A549 (cell line): Measurements from ENCODE around the gene HELZ2. TPM values are rescaled to one million over a fixed set of nuclear protein-coding genes. Genes with fewer than 3 reads are reported as not detected.

Source experiments
- ATAC-seq, 2 experiments: fragments of 200-7000 bp in 1 of 2; fragments of >200 bp in 1 of 2; cut with Nextera tagmentation in 1 of 2; cut with Tn5 transposase in 1 of 2; 3 replicates each; pipeline versions ENCODE4 v1.8.0 to v1.9.1; 2018 to 2020; ENCODE audit warnings: mild to moderate bottlenecking in 1 of 2, moderate library complexity in 1 of 2
- CTCF ChIA-PET: fragments of 300-600 bp; sonication (Branson Sonifier 250); formaldehyde crosslinking; extraction: SDS; loops from one replicate; lab custom pipeline; 2021; ENCODE audit warnings: antibody characterized with exemption, inconsistent platforms; lab: Yijun Ruan, JAX
- POLR2A ChIA-PET: fragments of 350-600 bp; formaldehyde crosslinking; extraction: SDS; loops from one replicate; lab custom pipeline; 2021; ENCODE audit warnings: antibody characterized with exemption, inconsistent platforms; lab: Yijun Ruan, JAX
- DNase-seq, 2 experiments: peaks; one replicate each; pipeline versions ENCODE4 v3.0.0 to v3.0.0-alpha.2; 2011 to 2016; ENCODE audit warnings: low read depth in 1 of 2, low spot score in 1 of 2
- FAIRE-seq: peaks from 2 replicates; lab custom pipeline; 2011; peaks lifted over from hg19 to GRCh38; lab: Jason Lieb, UNC
- H3K27ac ChIP-seq, 2 experiments: fragments of >200 bp; sonication (Bioruptor Twin); formaldehyde crosslinking; 3 replicates each; pipeline ENCODE4 v1.5.1; 2016 to 2017
- H3K4me1 ChIP-seq: fragments of >200 bp; sonication (Bioruptor Twin); formaldehyde crosslinking; 3 replicates; pipeline ENCODE4 v1.6.1; 2016
- H3K4me2 ChIP-seq: fragments of >200 bp; sonication (Bioruptor Twin); formaldehyde crosslinking; 3 replicates; pipeline ENCODE4 v1.6.1; 2016
- H3K4me3 ChIP-seq: fragments of >200 bp; sonication (Bioruptor Twin); formaldehyde crosslinking; 3 replicates; pipeline ENCODE4 v1.5.1; 2016
- H3K9me3 ChIP-seq: fragments of >200 bp; sonication (Bioruptor Twin); formaldehyde crosslinking; 3 replicates; pipeline ENCODE4 v1.6.1; 2016
- ATOH8 ChIP-seq: fragments of 250-450 bp; sonication (Bioruptor Pico); IDR thresholded peaks from 2 replicates; pipeline ENCODE4 v1.5.0; 2020; ENCODE audit warnings: low read depth, mild to moderate bottlenecking, moderate library complexity
- CEBPB ChIP-seq, 2 experiments: fragments of >200 bp in 1 of 2; sonication (Bioruptor Twin) in 1 of 2; formaldehyde crosslinking in 1 of 2; IDR thresholded peaks; 2 replicates each; pipeline ENCODE4 v1.6.1; 2012 to 2016
- CTCF ChIP-seq: fragments of >200 bp; sonication (Bioruptor Twin); formaldehyde crosslinking; IDR thresholded peaks from 3 replicates; pipeline ENCODE4 v1.5.1; 2016
- EHMT2 ChIP-seq: fragments of 200-600 bp; sonication (generic); IDR thresholded peaks from 2 replicates; pipeline ENCODE4 v1.6.1; 2016; ENCODE audit warnings: antibody characterized with exemption, low read depth, mild to moderate bottlenecking, moderate library complexity
- EP300 ChIP-seq, 2 experiments: fragments of >200 bp; sonication (Bioruptor Twin); formaldehyde crosslinking; IDR thresholded peaks; 2 replicates in 1 of 2; 3 replicates in 1 of 2; pipeline ENCODE4 v1.6.1; 2016 to 2017
- ESRRA ChIP-seq: fragments of 150-350 bp; IDR thresholded peaks from 2 replicates; pipeline ENCODE4 v1.6.1; 2014; ENCODE audit warnings: mild to moderate bottlenecking, low read length, borderline replicate concordance
- FOSB ChIP-seq: fragments of 250-450 bp; sonication (Bioruptor Pico); IDR thresholded peaks from 2 replicates; pipeline ENCODE4 v1.5.0; 2020; ENCODE audit warnings: mild to moderate bottlenecking, moderate library complexity
- HDAC2 ChIP-seq: fragments of 200-600 bp; sonication (generic); IDR thresholded peaks from 2 replicates; pipeline ENCODE4 v1.6.1; 2016
- HES2 ChIP-seq: fragments of >200 bp; sonication (Bioruptor Twin); formaldehyde crosslinking; IDR thresholded peaks from 2 replicates; pipeline ENCODE4 v1.6.1; 2016
- HOXB5 ChIP-seq: fragments of 250-450 bp; sonication (Bioruptor Pico); IDR thresholded peaks from 2 replicates; pipeline ENCODE4 v1.5.0; 2020; ENCODE audit warnings: mild to moderate bottlenecking, moderate library complexity
- KDM5A ChIP-seq: fragments of 200-600 bp; sonication (generic); IDR thresholded peaks from 2 replicates; pipeline ENCODE4 v1.6.1; 2016; ENCODE audit warnings: antibody characterized with exemption, mild to moderate bottlenecking
- MAX ChIP-seq: IDR thresholded peaks from 2 replicates; pipeline ENCODE4 v1.6.1; 2012
- MAZ ChIP-seq: fragments of 150-350 bp; IDR thresholded peaks from 2 replicates; pipeline ENCODE4 v1.6.1; 2014; ENCODE audit warnings: antibody characterized with exemption, low read depth, low read length, borderline replicate concordance
- NFE2L2 ChIP-seq: fragments of 150-350 bp; conservative IDR thresholded peaks from 2 replicates; pipeline ENCODE4 v1.6.1; 2014; ENCODE audit warnings: low read length
- PBX3 ChIP-seq: IDR thresholded peaks from 2 replicates; pipeline ENCODE4 v1.6.1; 2012
- PHF8 ChIP-seq: fragments of 200-600 bp; sonication (generic); IDR thresholded peaks from 2 replicates; pipeline ENCODE4 v1.6.1; 2016; ENCODE audit warnings: low read depth, mild to moderate bottlenecking, antibody characterized with exemption, moderate library complexity, borderline replicate concordance
- RFX5 ChIP-seq: fragments of 450-650 bp; IDR thresholded peaks from 2 replicates; pipeline ENCODE4 v1.7.1; 2014; ENCODE audit warnings: antibody characterized with exemption, mild to moderate bottlenecking, moderate library complexity
- SREBF2 ChIP-seq: fragments of 450-650 bp; IDR thresholded peaks from 2 replicates; pipeline ENCODE4 v1.6.1; 2014; ENCODE audit warnings: mild to moderate bottlenecking, moderate library complexity
- TFCP2L1 ChIP-seq: fragments of 250-450 bp; sonication (Bioruptor Pico); IDR thresholded peaks from 2 replicates; pipeline ENCODE4 v1.5.0; 2021; ENCODE audit warnings: mild to moderate bottlenecking
- TP53 ChIP-seq: fragments of 250-450 bp; sonication (Bioruptor Pico); IDR thresholded peaks from 2 replicates; pipeline ENCODE4 v1.5.0; 2021; ENCODE audit warnings: mild to moderate bottlenecking, moderate library complexity
- USF2 ChIP-seq: fragments of 450-650 bp; IDR thresholded peaks from 2 replicates; pipeline ENCODE4 v1.6.1; 2014; ENCODE audit warnings: antibody characterized with exemption
- ZFP36 ChIP-seq: fragments of 450-650 bp; IDR thresholded peaks from 2 replicates; pipeline ENCODE4 v1.6.1; 2014; ENCODE audit warnings: borderline replicate concordance; ENCODE audit not compliant: partially characterized antibody
- ZNF302 ChIP-seq: fragments of 250-450 bp; sonication (Bioruptor Pico); IDR thresholded peaks from 2 replicates; pipeline ENCODE4 v1.9.0; 2021; ENCODE audit warnings: inconsistent platforms, mild to moderate bottlenecking, moderate library complexity
- WGBS: methylation state at CpG from one replicate; pipeline ENCODE4 v1.1.6; 2017; ENCODE audit errors: missing lambda C conversion rate; 5-methylcytosine and 5-hydroxymethylcytosine counted together
- polyA plus RNA-seq, 4 experiments: library from polyadenylated mRNA; depleted of rRNA in 3 of 4; stranded (reverse); fragments of >200 nt; fragmentation: RNase III in 1 of 4; extraction: RNeasy Plus Mini Kit Qiagen cat#74134 plus additional on column Dnase treatment in 1 of 4; gene quantifications; 2 replicates in 3 of 4; 3 replicates in 1 of 4; pipeline ENCODE4 v1.2.3, GENCODE V29; 2011 to 2017

The HELZ2 gene
- polyA plus RNA-seq, 2 of the 4 experiments (the other 2 are of a cell fraction), result 3.2 to 4.5 TPM

GRCh38 chr20:63546956-63547724 lies 26.9 kb downstream of the HELZ2 start:
- peaks cover 11% of the 10 kb centered on the region for H3K4me1 ChIP-seq
- 87% methylated on average over 29 of the region's 58 CpGs for WGBS
- H3K4me3 ChIP-seq, result no peak overlapping the region
- no peaks in the 10 kb centered on the region for H3K9me3 ChIP-seq
- no peak for ATAC-seq
- H3K27ac ChIP-seq, result no peak overlapping the region
- DNase-seq, result no peak
- no peak overlapping the region for H3K4me2 ChIP-seq
- ChIA-PET POLR2A (no interaction called here), CTCF (interaction anchor here (1.2 to 3.3 kb wide), 2 partner anchors 9 to 19 kb away, joined by 3 to 22 read pairs; partner anchors contain the start of gene PTK6)
- FAIRE-seq, result no peak
- TF ChIP-seq PHF8, result no peak
- TF ChIP-seq HDAC2, result no peak
- TF ChIP-seq MAZ, result no peak
- TF ChIP-seq ESRRA, result no peak
- TF ChIP-seq CTCF, result no peak
- TF ChIP-seq ZNF302 (CRISPR knock-in tag), result no peak
- TF ChIP-seq TFCP2L1 (CRISPR knock-in tag), result no peak
- TF ChIP-seq FOSB (CRISPR knock-in tag), result no peak
- TF ChIP-seq MAX, result no peak
- TF ChIP-seq RFX5, result no peak
- TF ChIP-seq PBX3, result no peak
- no peak for TF ChIP-seq CEBPB (IDR thresholded peaks at IDR 0.05)
- no peak for TF ChIP-seq ATOH8
- no peak for TF ChIP-seq HES2
- TF ChIP-seq ZFP36, result no peak
- TF ChIP-seq NFE2L2, result no peak

- no peak for ATAC-seq
- CTCF ChIA-PET, result interaction anchor here (1.0 to 3.3 kb wide), 3 partner anchors 8 to 428 kb away, joined by 4 to 22 read pairs (median 4); partner anchors contain the start of gene PTK6
- TF ChIP-seq KDM5A (no peak), PHF8 (no peak), NFE2L2 (no peak), EHMT2 (no peak), EP300 (IDR thresholded peaks at IDR 0.05) (no peak), SREBF2 (no peak), USF2 (no peak), HOXB5 (CRISPR knock-in tag) (no peak), TP53 (CRISPR knock-in tag) (no peak), CTCF (no peak)
- TF ChIP-seq, all 56 proteins: peak for 0
- Histone ChIP-seq H3K4me1 (peaks cover 11% of the 10 kb centered on the region), H3K27ac (no peak overlapping the region), H3K4me2 (no peak overlapping the region), H3K4me3 (no peak overlapping the region), H3K9me3 (no peaks in the 10 kb centered on the region)
- POLR2A ChIA-PET, result no interaction called here
- 85% methylated on average over 12 of the region's 20 CpGs for WGBS
- FAIRE-seq, result no peak
- no peak for DNase-seq
These were observed 27.6 kb downstream of the HELZ2 start for GRCh38 chr20:63546256-63546955.
